Measurements from ENCODE around the gene HS3ST5. TPM values are rescaled to one million over a fixed set of nuclear protein-coding genes. Genes with fewer than 3 reads are reported as not detected.
"Not testable (repeated sequence)": the region's sequence is repeated elsewhere in the genome, so short reads cannot be mapped to it uniquely, and the experiment has no call there.

HS3ST5 gene
- total RNA-seq, 1 donor from 2014 or later, result 0.11 TPM

DNA sequence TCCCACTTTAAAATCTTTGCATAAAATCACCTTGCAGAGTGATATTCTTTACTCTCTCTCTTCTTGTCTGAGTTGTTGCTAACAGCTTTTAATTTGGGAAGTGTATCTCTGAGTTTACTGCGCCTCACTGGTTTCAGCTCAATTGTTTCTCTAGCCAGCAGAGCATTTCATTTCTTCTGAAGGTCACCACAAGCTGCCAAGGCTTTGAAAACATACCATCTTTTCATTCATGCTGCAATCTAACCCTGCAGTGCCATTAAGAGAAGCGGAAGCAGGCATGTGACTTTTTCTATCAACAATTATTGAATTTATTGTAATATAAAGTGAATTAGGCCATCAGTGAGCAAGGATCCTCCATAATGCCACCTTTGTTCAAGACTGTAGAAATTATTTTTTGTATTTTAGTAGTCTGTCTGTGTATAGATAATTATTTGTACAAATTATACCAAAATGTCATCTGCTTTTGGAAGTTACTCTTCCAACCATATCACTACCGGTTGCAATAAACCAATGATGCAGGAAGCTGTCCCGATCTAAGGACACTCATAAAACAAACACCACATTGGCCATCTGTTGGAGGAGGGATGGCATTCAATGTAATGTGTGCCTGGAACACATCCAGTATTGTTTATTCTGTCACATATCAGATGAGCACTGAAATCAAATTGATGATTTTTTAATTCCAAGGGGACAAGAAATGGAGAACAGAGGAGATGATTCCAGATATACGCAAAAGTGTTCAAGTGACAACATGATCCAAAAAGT, 26.8 kb downstream of the HS3ST5 start:
- TF ChIP-seq, protein P1, sequence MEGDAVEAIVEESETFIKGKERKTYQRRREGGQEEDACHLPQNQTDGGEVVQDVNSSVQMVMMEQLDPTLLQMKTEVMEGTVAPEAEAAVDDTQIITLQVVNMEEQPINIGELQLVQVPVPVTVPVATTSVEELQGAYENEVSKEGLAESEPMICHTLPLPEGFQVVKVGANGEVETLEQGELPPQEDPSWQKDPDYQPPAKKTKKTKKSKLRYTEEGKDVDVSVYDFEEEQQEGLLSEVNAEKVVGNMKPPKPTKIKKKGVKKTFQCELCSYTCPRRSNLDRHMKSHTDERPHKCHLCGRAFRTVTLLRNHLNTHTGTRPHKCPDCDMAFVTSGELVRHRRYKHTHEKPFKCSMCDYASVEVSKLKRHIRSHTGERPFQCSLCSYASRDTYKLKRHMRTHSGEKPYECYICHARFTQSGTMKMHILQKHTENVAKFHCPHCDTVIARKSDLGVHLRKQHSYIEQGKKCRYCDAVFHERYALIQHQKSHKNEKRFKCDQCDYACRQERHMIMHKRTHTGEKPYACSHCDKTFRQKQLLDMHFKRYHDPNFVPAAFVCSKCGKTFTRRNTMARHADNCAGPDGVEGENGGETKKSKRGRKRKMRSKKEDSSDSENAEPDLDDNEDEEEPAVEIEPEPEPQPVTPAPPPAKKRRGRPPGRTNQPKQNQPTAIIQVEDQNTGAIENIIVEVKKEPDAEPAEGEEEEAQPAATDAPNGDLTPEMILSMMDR (IDR thresholded peaks at IDR 0.05), result no peak
- Mint-ChIP-seq H3K27me3 (ENCODE audit: unreplicated experiment) (no peaks in the 10 kb centered on the region), H3K4me1 (ENCODE audit: unreplicated experiment) (no peaks in the 10 kb centered on the region), H3K9me3 (ENCODE audit: unreplicated experiment) (no peaks in the 10 kb centered on the region), H3K4me3 (ENCODE audit: unreplicated experiment) (no peak overlapping the region), H3K36me3 (ENCODE audit: unreplicated experiment) (no peaks in the 10 kb centered on the region), H3K27ac (ENCODE audit: unreplicated experiment) (no peak overlapping the region)
- no peak for DNase-seq (ENCODE audit: extremely low spot score, unreplicated experiment)

DNA sequence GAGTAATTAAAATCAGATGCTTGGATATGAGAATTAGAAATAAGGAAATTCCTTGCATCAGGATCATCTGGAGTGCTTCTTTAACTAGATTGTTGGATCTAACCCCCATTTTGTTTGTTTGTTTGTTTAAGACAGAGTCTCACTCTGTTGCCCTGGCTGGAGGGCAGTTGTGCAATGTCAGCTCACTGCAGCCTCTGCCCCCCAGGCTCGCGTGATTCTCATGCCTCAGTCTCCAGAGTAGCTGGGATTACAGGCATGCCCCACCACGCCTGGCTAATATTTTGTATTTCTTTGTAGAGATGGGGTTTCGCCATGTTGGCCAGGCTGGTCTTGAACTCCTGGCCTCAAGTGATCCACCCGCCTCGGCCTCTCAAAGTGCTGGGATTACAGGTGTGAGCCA, 29.0 kb downstream of the HS3ST5 start:
- not testable (repeated sequence) for H3K27me3 Mint-ChIP-seq (ENCODE audit: unreplicated experiment); H3K4me3 Mint-ChIP-seq (ENCODE audit: unreplicated experiment); H3K27ac Mint-ChIP-seq (ENCODE audit: unreplicated experiment); H3K36me3 Mint-ChIP-seq (ENCODE audit: unreplicated experiment); H3K9me3 Mint-ChIP-seq (ENCODE audit: unreplicated experiment); H3K4me1 Mint-ChIP-seq (ENCODE audit: unreplicated experiment); DNase-seq (ENCODE audit: extremely low spot score, unreplicated experiment)

DNA sequence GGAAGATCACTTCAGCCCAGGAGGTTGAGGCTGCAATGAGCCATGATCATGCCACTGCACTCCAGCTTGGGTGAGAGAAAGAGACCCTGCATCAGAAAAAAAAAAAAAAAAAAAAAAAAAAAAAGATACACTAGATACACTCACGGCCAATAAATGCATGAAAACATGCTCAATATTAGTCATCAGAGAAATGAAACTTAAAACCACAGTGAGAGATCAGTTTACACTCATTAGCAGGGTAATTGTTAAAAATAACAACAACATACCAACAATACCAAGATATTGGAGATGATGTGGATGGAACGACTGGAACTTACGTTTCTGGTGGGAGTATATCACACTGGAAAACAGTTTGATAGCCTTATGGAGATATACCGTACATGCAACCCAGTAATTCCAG, 29.9 kb downstream of the HS3ST5 start:
- DNase-seq (ENCODE audit: extremely low spot score, unreplicated experiment), result no peak
- H3K4me3 Mint-ChIP-seq (ENCODE audit: unreplicated experiment), result no peak overlapping the region
- TF ChIP-seq, protein P1 (IDR thresholded peaks at IDR 0.05), result no peak
- H3K27me3 Mint-ChIP-seq (ENCODE audit: unreplicated experiment), result no peaks in the 10 kb centered on the region
- no peaks in the 10 kb centered on the region for H3K36me3 Mint-ChIP-seq (ENCODE audit: unreplicated experiment)
- no peak overlapping the region for H3K27ac Mint-ChIP-seq (ENCODE audit: unreplicated experiment)
- no peaks in the 10 kb centered on the region for H3K4me1 Mint-ChIP-seq (ENCODE audit: unreplicated experiment)
- no peaks in the 10 kb centered on the region for H3K9me3 Mint-ChIP-seq (ENCODE audit: unreplicated experiment)

DNA sequence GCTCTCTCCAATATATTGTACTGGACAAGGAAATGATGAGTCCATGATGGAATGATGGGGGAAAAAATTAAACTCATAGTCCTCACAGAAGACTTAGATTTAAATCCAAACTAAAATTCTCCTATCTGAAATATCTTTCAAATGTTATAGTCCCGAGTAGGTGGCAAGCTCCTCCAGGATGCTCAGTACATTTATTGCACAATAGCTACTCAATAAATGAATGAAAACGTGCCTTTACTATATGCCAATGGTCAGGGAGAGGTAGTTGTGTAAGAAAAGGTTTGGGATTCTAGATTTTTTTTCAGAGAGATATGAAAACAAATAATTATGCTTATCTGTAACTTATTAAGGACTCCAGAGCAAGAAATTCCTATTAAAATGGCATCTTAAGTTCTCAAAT, 32.8 kb downstream of the HS3ST5 start:
- Mint-ChIP-seq H3K27ac (ENCODE audit: unreplicated experiment) (no peak overlapping the region), H3K4me1 (ENCODE audit: unreplicated experiment) (no peaks in the 10 kb centered on the region), H3K36me3 (ENCODE audit: unreplicated experiment) (no peaks in the 10 kb centered on the region), H3K9me3 (ENCODE audit: unreplicated experiment) (no peaks in the 10 kb centered on the region), H3K4me3 (ENCODE audit: unreplicated experiment) (no peak overlapping the region), H3K27me3 (ENCODE audit: unreplicated experiment) (no peaks in the 10 kb centered on the region)
- TF ChIP-seq, protein P1 (IDR thresholded peaks at IDR 0.05), result no peak
- no peak for DNase-seq (ENCODE audit: extremely low spot score, unreplicated experiment)

DNA sequence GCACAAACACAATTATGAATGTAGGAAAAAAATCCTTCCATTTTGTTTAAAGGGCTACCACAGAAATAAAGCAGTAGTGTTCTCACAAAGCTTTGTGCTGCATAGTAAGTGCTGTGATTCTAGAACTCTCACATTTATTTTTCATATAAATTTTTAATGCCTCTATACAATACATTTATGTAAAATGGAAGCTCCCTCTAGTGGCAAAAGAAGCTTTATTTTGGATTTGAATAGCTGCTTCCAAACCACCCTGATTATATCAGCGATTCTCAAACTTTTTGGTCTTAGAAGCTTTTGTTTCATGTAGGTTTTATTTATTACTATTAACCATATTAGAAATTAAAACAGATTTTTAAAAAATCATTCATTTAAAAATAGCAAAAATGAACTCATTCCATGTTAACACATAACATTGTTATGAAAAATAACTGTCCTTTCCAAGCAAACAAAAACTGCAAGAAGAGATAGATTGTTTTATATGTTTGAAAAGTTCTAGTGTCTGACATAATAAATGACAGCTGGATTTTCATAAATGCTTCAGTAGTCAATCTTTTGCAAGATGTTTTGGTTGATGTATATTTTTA, 38.4 kb downstream of the HS3ST5 start:
- no peak for DNase-seq (ENCODE audit: extremely low spot score, unreplicated experiment)
- Mint-ChIP-seq H3K36me3 (ENCODE audit: unreplicated experiment) (no peaks in the 10 kb centered on the region), H3K4me1 (ENCODE audit: unreplicated experiment) (no peaks in the 10 kb centered on the region), H3K27me3 (ENCODE audit: unreplicated experiment) (no peaks in the 10 kb centered on the region), H3K4me3 (ENCODE audit: unreplicated experiment) (no peak overlapping the region), H3K9me3 (ENCODE audit: unreplicated experiment) (peaks cover 2% of the 10 kb centered on the region), H3K27ac (ENCODE audit: unreplicated experiment) (no peak overlapping the region)
- TF ChIP-seq, protein P1 (IDR thresholded peaks at IDR 0.05), result peak; percentile 72

All from osteocyte (in vitro differentiated cells).